ENCODE data around the gene HDAC4.

Gene HDAC4

GRCh38 chr2:239133945-239134570, 266.8 kb downstream of the HDAC4 start:
- in situ Hi-C loops (cut with MboI; ENCODE audit: low sequenced_read_pairs), result no loop called here

DNA sequence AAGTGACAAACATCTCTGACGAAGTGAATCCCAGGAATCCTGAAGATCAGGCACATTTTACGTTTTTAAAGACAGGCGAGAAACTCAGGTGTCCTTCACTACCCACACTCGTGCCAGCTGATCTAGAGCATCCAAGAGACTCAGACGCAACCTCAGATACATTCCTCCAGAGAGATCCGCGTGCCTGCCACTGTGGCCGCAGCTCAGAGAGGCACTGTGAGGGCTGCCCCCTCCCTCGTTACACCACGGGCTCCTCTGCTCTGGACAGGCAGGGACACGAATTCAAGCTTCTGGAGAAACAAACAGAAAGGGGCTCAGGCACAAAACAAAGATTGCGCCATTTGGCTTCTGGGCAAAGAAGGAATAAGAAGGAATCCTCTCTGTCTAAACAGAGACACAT, 268.0 kb downstream of the HDAC4 start:
- in situ Hi-C loops (cut with MboI; ENCODE audit: low sequenced_read_pairs), result no loop called here

- in situ Hi-C loops (cut with MboI; ENCODE audit: low sequenced_read_pairs), result no loop called here
Measured at GRCh38 chr2:239132156-239132709, 268.6 kb downstream of the HDAC4 start.

DNA sequence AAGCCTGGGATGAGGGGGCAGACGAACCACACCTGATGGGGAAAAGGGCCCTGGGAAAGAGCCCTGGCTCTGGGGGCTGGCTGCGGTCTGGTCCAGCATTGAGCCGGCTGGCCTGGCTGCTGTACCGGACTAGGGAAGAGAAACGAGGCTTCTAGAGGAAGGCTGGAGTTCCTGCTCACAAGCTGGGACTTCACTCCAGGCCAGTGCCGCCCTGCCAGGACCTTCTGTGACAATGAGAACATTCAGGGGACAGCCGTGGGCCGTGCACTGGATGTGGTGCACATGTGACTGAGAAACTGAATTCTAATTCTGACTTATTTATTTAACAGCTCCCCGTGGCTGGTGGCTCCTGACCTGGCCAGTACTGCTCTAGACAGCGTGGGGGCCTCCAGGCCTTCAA, 269.3 kb downstream of the HDAC4 start:
- in situ Hi-C loops (cut with MboI; ENCODE audit: low sequenced_read_pairs), result no loop called here

GRCh38 chr2:239130786-239131325, 270.0 kb downstream of the HDAC4 start:
- in situ Hi-C loops (cut with MboI; ENCODE audit: low sequenced_read_pairs), result no loop called here

DNA sequence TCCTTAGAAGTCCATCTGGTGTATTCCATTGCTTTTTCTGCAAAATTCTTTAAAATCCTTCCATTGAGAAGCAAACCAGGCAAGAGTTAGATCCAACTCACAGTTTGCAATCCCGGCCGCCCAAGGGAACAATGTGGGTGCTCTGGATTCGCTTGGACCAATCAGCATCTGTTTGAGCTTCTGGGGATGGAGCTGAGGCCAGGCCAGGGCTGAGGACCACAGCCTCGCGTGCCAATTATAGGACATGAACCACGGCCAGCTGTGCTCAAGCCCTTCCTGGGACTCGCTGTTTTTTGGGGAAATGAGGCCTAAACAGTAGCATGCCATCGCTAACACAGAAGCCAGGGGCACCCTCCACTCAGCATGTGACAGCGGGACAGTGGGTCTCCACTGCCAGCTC, 270.8 kb downstream of the HDAC4 start:
- in situ Hi-C loops (cut with MboI; ENCODE audit: low sequenced_read_pairs), result no loop called here

DNA sequence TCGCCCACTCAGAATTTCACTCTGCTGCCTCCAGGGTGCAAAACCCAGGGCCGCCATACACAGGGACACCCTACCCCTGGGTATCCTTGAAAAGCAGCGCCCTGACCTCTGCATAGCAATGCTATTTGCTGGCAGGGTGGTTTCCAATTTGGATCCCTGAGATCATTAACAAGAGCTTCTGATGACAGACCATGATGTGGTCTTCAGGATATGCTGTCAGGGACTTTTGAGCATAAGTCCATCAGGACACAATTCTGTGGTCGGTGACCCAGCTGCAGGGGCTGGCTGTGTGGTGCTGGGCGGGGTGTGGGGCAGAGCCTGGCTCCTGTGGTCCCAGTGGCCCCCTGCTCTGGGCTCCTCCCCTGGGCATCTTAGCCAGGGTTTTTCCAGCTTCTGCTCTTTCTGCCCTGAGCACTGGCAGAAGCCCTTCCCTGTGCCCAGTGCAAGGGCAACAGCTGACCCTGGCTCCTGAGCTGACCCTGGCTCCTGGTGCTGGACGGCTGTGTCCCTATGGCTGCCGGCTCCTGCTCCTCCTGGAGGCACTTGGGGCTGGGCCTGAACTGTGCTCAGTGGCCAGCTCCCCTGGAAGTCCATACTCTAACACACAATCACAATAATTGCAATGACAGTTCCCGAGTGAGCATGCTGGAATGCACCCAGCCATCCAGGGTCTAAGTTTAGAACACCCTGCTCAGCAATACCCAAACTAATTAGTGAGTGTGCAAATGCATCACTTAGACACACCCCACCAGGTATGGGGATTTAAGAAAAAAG, 271.5 kb downstream of the HDAC4 start:
- in situ Hi-C loops (cut with MboI; ENCODE audit: low sequenced_read_pairs), result no loop called here

DNA sequence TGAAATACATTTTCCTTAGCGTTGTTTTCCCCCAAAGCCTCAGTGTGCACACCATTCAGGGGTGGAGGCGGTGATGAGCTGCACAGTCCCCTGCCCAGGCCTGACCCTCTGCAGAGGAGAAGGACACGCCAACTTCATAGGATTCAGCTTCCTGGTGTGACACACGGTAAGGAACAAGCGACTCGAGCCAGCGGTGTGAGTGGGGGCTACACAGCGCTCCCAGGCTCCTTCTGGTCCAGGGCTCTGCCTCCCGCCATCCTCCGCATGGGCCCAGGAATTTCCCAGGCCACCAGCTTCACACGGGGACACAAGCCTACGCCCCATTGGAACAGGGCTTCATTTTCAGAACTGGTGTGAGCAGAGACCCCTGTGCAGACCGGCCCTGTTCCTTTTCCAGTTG, 272.1 kb downstream of the HDAC4 start:
- in situ Hi-C loops (cut with MboI; ENCODE audit: low sequenced_read_pairs), result no loop called here

- in situ Hi-C loops (cut with MboI; ENCODE audit: low sequenced_read_pairs), result no loop called here
Measured at GRCh38 chr2:239127513-239127912, 273.3 kb downstream of the HDAC4 start.

DNA sequence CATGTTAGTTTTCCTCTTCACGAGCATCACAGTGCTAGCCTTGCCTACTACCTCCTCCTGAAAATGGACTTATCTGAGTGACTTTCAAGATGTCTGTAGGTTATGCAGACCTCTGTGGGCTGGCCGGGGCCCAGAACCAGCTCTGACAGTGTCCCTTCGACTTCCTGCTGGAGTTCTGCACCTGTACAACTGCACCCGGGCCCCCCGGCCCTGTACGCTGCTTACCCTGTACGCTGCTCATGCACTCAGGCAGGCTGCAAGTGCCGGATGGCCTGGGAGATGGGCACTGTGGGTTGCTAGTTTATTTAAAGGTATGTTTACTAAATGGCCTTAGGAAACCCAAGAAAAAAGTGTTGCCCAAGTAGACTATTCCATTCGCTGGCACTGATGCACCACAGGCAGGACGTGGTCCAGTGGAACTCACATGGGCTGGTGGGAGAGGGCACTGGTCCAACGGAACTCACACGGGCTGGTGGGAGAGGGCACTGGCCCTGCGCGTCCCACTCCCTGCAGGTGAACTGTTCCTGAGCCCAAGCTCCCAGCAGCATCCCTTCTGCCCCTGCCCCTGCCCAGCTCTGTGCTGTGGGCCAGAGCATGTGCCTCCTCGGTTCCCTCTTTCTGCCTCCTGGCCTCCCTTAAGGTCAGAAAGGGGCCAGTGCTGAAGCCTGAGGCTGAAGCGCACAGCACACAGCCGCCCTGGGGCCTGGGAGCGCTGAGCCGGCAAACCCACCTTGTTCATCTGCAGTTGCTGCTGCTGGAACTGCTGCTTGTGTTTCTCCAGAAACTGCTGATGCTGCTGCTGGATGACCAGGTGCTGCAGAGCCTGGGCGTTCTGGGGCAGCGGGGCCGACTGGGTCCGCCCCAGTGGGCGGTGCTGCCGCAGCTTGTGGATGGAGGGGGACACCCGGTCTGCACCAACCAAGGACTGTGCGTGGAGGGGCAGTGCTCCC, 274.8 kb downstream of the HDAC4 start:
- in situ Hi-C loops (cut with MboI; ENCODE audit: low sequenced_read_pairs), result no loop called here

DNA sequence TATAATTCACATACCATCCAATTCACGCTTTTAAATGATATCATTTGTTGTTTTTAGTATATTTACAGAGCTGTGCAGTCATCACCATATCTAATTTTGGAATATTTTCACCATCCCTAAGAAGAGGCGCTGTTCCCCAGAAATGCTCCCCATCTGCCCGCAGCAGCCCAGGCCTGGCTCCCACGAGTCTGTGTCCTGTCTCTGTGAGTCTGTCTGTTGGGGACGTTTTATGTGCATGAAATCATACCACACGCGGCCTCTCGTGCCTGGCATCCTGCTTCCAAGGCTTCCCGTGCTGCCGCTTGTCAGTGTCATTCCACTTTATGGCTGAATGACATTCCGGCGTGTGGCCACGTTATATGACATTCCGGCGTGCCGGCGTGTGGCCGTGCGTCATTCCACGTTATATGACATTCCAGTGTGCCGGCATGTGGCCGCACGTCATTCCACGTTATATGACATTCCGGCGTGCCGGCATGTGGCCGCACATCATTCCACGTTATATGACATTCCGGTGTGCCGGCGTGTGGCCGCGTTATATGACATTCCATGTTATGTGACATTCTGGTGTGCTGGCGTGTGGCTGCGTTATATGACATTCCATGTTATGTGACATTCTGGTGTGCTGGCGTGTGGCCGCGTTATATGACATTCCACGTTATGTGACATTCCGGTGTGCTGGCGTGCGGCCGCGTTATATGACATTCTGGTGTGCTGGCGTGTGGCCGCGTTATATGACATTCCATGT, 276.5 kb downstream of the HDAC4 start:
- in situ Hi-C loops (cut with MboI; ENCODE audit: low sequenced_read_pairs), result no loop called here

DNA sequence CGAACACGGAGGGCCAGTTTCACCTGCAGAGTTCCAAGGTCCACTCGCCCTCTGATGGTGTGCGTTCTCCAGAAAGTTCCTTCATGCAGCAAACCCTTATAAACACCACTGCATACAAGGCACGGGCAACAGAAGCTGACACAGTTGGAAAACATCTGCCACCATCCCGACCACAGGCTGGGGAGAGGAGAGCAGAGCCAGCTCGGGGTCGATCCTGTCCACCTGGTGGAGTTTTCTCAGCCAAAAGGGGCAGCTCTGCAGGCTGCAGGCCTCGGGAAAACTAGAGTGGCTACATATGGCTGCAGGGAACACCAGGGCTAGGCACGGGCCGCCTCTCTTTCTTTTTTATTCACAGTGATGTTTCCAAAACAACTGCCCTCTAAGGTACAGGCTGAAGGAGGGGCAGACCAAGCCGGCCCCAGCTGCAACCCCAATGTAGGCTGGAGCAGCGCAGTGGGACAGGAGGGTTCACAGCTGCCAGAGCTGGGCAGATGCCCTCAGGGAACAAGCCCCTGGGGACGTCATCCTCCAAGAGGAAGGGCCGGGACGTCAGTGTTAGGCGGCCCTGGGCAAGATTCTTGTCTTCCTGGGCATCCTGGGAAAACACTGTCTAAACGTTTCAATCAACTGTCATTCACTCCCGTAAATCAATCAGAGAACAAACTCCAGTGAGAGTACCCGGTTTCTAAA, 278.3 kb downstream of the HDAC4 start:
- in situ Hi-C loops (cut with MboI; ENCODE audit: low sequenced_read_pairs), result no loop called here

- in situ Hi-C loops (cut with MboI; ENCODE audit: low sequenced_read_pairs), result no loop called here
Measured at GRCh38 chr2:239121600-239122012, 279.2 kb downstream of the HDAC4 start.

DNA sequence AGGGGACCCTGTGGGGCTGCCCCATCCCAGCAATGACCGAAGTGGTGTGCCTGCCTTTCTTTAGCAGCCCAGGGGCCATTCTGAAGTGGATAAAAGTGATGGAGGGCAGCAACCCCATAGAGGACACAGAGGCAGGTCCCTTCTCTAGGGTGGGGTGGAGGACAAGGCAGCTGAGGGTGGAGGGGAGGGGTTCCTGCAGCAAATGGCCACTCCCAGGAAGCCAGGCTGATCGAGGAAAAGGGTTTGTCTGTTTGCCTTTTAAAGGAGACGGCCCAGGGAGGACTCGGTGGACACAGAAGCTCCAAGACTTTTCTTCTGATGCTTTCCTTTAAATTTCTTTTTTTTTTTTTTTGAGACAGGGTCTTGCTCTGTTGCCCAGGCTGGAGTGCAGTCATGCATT, 280.2 kb downstream of the HDAC4 start:
- in situ Hi-C loops (cut with MboI; ENCODE audit: low sequenced_read_pairs), result no loop called here

GRCh38 chr2:239119346-239120126, 281.3 kb downstream of the HDAC4 start:
- in situ Hi-C loops (cut with MboI; ENCODE audit: low sequenced_read_pairs), result no loop called here

DNA sequence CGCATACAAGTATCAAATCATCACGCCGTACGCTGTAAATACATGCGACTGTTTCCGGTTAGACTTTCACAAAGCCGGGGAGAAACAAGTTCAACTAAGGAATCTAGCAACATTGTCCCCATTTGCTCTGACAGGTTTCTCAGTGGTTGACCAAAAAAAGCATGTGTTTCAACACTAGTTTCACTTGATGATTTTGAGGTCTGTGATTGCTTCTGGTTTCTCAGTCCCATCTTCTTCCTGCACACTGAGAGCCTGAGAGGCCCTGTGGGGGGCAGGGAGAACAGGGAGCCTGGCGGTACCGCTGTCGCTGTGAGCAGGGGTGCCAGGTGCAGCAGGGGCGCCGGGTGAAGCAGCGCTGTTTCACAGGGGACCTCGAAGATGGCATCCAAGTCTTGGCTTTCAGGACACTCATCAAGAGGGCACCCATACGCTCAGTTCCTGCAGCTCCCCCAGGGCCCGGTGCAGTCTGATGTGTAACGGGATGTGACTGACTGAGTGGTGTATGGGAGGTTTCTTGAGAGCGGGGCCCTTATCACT, 282.1 kb downstream of the HDAC4 start:
- in situ Hi-C loops (cut with MboI; ENCODE audit: low sequenced_read_pairs), result no loop called here

DNA sequence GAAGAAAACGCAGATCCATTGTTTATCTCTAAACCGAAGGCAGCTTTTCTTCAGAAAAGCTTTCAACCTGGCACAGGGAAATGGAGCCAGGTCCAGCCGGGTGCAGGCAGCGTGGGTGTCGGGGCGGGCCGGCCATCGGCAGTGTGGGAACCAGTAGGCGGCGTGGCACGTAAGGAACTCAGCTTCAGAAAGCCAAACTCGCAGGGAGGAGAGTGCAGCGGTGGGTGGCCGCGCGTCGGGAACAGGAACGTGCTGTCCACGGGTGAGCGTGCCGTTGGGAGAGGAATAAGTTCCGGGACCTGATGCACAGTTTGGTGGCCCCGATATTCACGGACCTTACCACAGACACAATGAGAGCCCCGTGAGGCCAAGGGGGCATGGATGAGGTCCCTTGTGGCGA, 282.6 kb downstream of the HDAC4 start:
- in situ Hi-C loops (cut with MboI; ENCODE audit: low sequenced_read_pairs), result no loop called here

DNA sequence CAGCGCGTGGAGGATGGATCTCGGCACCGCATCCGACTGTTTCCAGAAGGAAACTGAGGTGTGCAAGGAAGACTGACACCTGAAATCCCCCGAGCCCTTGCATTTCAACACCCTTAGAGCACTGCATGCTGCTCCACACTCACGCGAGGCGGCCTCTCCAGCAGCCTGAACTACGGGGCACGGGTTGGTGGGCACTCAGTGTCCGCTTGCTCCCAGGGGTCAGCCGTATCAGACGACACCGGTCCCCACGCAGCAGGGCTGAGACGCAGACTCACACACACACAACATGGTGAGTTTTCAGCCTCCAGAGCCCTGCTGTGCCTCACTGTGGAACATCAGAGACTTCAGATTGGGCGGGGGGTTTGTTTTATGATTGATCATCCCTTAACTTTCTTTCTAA, 283.0 kb downstream of the HDAC4 start:
- in situ Hi-C loops (cut with MboI; ENCODE audit: low sequenced_read_pairs), result no loop called here

All from HL-60/S4 treated with phorbol 12-myristate 13-acetate at 8.2 ng/mL for 4 days and 3 days (cell line).